ENCODE measurements around the gene DAND5.

- no peak for TF ChIP-seq GATA3 (IDR thresholded peaks at IDR 0.05; ENCODE audit: low read depth, low read length)
- TF ChIP-seq GATA2 (IDR thresholded peaks at IDR 0.05; ENCODE audit: low read depth, low read length) = no peak
Measured at GRCh38 chr19:12952488-12953137, 16.8 kb upstream of the DAND5 start.
